Fibroblast of lung (primary cell): Measurements from ENCODE around the gene PLEKHH3.

Experiments
- EZH2 ChIP-seq: IDR thresholded peaks from 2 replicates; pipeline ENCODE4 v1.5.1; 2012; ENCODE audit warnings: low read length, control low read depth, mild to moderate bottlenecking; ENCODE audit errors: missing control alignments
- TF ChIP-seq, protein P1 (sequence below), 2 donors: IDR thresholded peaks in 1 of 2; conservative IDR thresholded peaks in 1 of 2; 1 replicate in 1 of 2; 2 replicates in 1 of 2; pipeline ENCODE4 v1.5.1; 2011 to 2012; ENCODE audit warnings: low read length in 2 of 2, control low read depth in 1 of 2, inconsistent platforms in 1 of 2, low read depth in 1 of 2, mild to moderate bottlenecking in 1 of 2

DNA sequence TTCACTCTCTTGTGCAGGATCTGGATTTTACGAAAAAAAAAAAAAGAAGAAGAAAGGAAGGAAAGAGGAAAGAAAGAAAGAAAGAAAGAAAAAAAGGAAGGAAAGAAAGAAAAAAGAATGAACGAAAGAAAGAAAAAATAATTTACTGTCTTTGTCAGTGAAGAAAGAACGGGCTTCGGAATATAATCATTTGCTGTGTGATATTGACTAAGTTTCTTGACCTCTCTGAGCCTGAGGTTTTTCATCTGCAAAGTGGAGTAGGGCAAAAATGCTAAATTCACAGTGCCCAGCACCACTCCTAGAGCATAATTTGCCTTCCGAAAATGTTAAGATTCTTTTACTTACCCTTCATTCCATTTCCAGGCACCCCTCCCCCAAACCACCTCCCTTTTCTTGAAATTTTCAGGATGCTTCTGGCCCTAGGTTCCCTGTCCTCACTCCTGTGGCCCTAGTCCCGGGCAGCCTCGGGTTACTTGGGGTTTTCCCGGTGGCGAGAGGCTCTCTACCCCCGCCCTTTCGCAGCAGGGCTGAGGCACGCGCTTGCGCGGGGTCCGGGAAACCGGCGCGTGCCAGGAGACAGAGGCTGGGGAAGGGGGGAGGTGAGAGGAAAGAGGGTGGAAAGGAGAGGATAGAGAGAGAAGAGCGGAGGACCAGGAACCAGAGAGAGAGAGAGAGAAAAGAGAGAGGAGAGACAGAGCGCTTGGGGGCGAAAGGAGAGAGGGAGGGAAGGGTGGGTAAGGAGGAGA lies 5.4 kb upstream of the PLEKHH3 start, which contains the start of gene CNTNAP1:
- TF ChIP-seq EZH2 = no peak
- TF ChIP-seq, protein P1, sequence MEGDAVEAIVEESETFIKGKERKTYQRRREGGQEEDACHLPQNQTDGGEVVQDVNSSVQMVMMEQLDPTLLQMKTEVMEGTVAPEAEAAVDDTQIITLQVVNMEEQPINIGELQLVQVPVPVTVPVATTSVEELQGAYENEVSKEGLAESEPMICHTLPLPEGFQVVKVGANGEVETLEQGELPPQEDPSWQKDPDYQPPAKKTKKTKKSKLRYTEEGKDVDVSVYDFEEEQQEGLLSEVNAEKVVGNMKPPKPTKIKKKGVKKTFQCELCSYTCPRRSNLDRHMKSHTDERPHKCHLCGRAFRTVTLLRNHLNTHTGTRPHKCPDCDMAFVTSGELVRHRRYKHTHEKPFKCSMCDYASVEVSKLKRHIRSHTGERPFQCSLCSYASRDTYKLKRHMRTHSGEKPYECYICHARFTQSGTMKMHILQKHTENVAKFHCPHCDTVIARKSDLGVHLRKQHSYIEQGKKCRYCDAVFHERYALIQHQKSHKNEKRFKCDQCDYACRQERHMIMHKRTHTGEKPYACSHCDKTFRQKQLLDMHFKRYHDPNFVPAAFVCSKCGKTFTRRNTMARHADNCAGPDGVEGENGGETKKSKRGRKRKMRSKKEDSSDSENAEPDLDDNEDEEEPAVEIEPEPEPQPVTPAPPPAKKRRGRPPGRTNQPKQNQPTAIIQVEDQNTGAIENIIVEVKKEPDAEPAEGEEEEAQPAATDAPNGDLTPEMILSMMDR (conservative IDR thresholded peaks at IDR 0.05 in 1 of 2, IDR thresholded peaks at IDR 0.05 in 1 of 2; ENCODE audit: low read depth in 1 of 2, low read length in 2 of 2) = no peak
